ENCODE data around the gene EBI3.
"Not testable (repeated sequence)": the region's sequence is repeated elsewhere in the genome, so short reads cannot be mapped to it uniquely, and the experiment has no call there.

Gene EBI3

GRCh38 chr19:4217429-4218264 lies 11.7 kb upstream of the EBI3 start:
- no peaks in the 10 kb centered on the region for H3K79me2 ChIP-seq
- H2AFZ ChIP-seq: no peak overlapping the region
- no peak overlapping the region for H3K9ac ChIP-seq
- no peak overlapping the region for H3K4me3 ChIP-seq (ENCODE audit: low read depth, low read length)
- no peaks in the 10 kb centered on the region for H3K27me3 ChIP-seq (ENCODE audit: control insufficient read depth, insufficient read depth, low read length)
- H3K4me1 ChIP-seq: no peaks in the 10 kb centered on the region
- no peak for TF ChIP-seq CTCF (IDR thresholded peaks at IDR 0.05)
- no peak overlapping the region for H3K4me2 ChIP-seq (ENCODE audit: low read length)
- H3K9me3 ChIP-seq (ENCODE audit: control insufficient read depth, low read length): no peaks in the 10 kb centered on the region
- H3K36me3 ChIP-seq (ENCODE audit: control insufficient read depth, insufficient read depth, low read length): no peaks in the 10 kb centered on the region
- H3K27ac ChIP-seq: no peak overlapping the region

- H3K9ac ChIP-seq; H3K27ac ChIP-seq; H3K79me2 ChIP-seq; H3K4me1 ChIP-seq; H2AFZ ChIP-seq; H3K4me3 ChIP-seq (ENCODE audit: low read depth, low read length); H3K4me2 ChIP-seq (ENCODE audit: low read length); H3K9me3 ChIP-seq (ENCODE audit: control insufficient read depth, low read length); H3K36me3 ChIP-seq (ENCODE audit: control insufficient read depth, insufficient read depth, low read length); H3K27me3 ChIP-seq (ENCODE audit: control insufficient read depth, insufficient read depth, low read length): not testable (repeated sequence)
These were observed 10.8 kb upstream of the EBI3 start for GRCh38 chr19:4218523-4218922.

- Histone ChIP-seq H3K4me2 (ENCODE audit: low read length) (no peak overlapping the region), H3K36me3 (ENCODE audit: control insufficient read depth, insufficient read depth, low read length) (no peaks in the 10 kb centered on the region), H3K27ac (no peak overlapping the region), H3K4me3 (ENCODE audit: low read depth, low read length) (no peak overlapping the region), H3K79me2 (no peaks in the 10 kb centered on the region), H2AFZ (no peak overlapping the region), H3K27me3 (ENCODE audit: control insufficient read depth, insufficient read depth, low read length) (no peaks in the 10 kb centered on the region), H3K9ac (no peak overlapping the region), H3K9me3 (ENCODE audit: control insufficient read depth, low read length) (no peaks in the 10 kb centered on the region), H3K4me1 (no peaks in the 10 kb centered on the region)
- TF ChIP-seq CTCF (IDR thresholded peaks at IDR 0.05): no peak
These were observed 9.1 kb upstream of the EBI3 start for GRCh38 chr19:4220188-4220587.

GRCh38 chr19:4224470-4224869 lies 4.9 kb upstream of the EBI3 start:
- Histone ChIP-seq H3K4me2 (ENCODE audit: low read length) (no peak overlapping the region), H3K79me2 (no peaks in the 10 kb centered on the region), H3K36me3 (ENCODE audit: control insufficient read depth, insufficient read depth, low read length) (no peaks in the 10 kb centered on the region), H3K4me1 (no peaks in the 10 kb centered on the region), H3K9ac (no peak overlapping the region), H3K4me3 (ENCODE audit: low read depth, low read length) (no peak overlapping the region), H3K27ac (no peak overlapping the region), H3K27me3 (ENCODE audit: control insufficient read depth, insufficient read depth, low read length) (no peaks in the 10 kb centered on the region), H2AFZ (no peak overlapping the region), H3K9me3 (ENCODE audit: control insufficient read depth, low read length) (no peaks in the 10 kb centered on the region)
- TF ChIP-seq CTCF (IDR thresholded peaks at IDR 0.05): no peak

- Histone ChIP-seq H3K27ac (no peak overlapping the region), H3K9me3 (ENCODE audit: control insufficient read depth, low read length) (no peaks in the 10 kb centered on the region), H3K79me2 (no peaks in the 10 kb centered on the region), H3K4me3 (ENCODE audit: low read depth, low read length) (no peak overlapping the region), H3K27me3 (ENCODE audit: control insufficient read depth, insufficient read depth, low read length) (no peaks in the 10 kb centered on the region), H3K9ac (no peak overlapping the region), H2AFZ (no peak overlapping the region), H3K4me2 (ENCODE audit: low read length) (no peak overlapping the region), H3K36me3 (ENCODE audit: control insufficient read depth, insufficient read depth, low read length) (no peaks in the 10 kb centered on the region), H3K4me1 (no peaks in the 10 kb centered on the region)
- TF ChIP-seq CTCF (IDR thresholded peaks at IDR 0.05): no peak
These were observed 3.4 kb upstream of the EBI3 start for GRCh38 chr19:4225885-4226284.
